SK-N-SH (cell line): ENCODE results near the gene SKIL. TPM values are rescaled to one million over a fixed set of nuclear protein-coding genes. Genes with fewer than 3 reads are reported as not detected.

Experiments used
- CTCF ChIA-PET: fragments of 300-600, 350-600 bp; formaldehyde crosslinking; extraction: SDS; loops from one replicate; lab custom pipeline; 2021; lab: Yijun Ruan, JAX
- POLR2A ChIA-PET: fragments of 350-600 bp; sonication (Branson Sonifier 250); formaldehyde crosslinking; extraction: SDS; loops from one replicate; lab custom pipeline; 2020; ENCODE audit warnings: antibody characterized with exemption, inconsistent platforms; lab: Yijun Ruan, JAX
- DNase-seq: peaks from one replicate; pipeline ENCODE4 v3.0.0; 2012
- H2AFZ ChIP-seq: fragments of 200-600 bp; sonication (generic); 2 replicates; pipeline ENCODE4 v1.8.1; 2016; ENCODE audit warnings: antibody characterized with exemption, mild to moderate bottlenecking, low read depth
- H3F3A ChIP-seq: fragments of 200-600 bp; sonication (generic); replicated peaks from 2 replicates; pipeline ENCODE3; 2016; ENCODE audit warnings: antibody characterized with exemption, mild to moderate bottlenecking; ENCODE audit not compliant: insufficient read depth
- H3K27ac ChIP-seq, 2 experiments: fragments of 200-500 bp in 1 of 2; fragments of 200-600 bp in 1 of 2; sonication (Bioruptor generic) in 1 of 2; sonication (generic), shearing (Covaris generic) in 1 of 2; 2 replicates each; pipeline versions ENCODE4 v1.5.1 to v1.6.1; 2014 to 2016; ENCODE audit warnings: low read depth in 2 of 2, inconsistent platforms in 1 of 2, low read length in 1 of 2, mild to moderate bottlenecking in 1 of 2, mixed read lengths in 1 of 2
- H3K27me3 ChIP-seq: fragments of 200-600 bp; sonication (generic), shearing (Covaris generic); 2 replicates; pipeline ENCODE4 v1.6.1; 2016; ENCODE audit warnings: mixed run types; ENCODE audit not compliant: insufficient read depth
- H3K36me3 ChIP-seq, 2 experiments: fragments of 200-500 bp in 1 of 2; fragments of 200-600 bp in 1 of 2; sonication (Bioruptor generic) in 1 of 2; sonication (generic) in 1 of 2; replicated peaks in 1 of 2; 2 replicates each; pipeline versions ENCODE3 to v1.5.1; 2014 to 2016; ENCODE audit warnings: low read length in 1 of 2, mild to moderate bottlenecking in 1 of 2; ENCODE audit not compliant: insufficient read depth in 2 of 2, control insufficient read depth in 1 of 2
- H3K4me1 ChIP-seq, 2 experiments: fragments of 200-500 bp in 1 of 2; fragments of 200-600 bp in 1 of 2; sonication (Bioruptor generic) in 1 of 2; sonication (generic), shearing (Covaris generic) in 1 of 2; 2 replicates each; pipeline versions ENCODE4 v1.5.1 to v1.6.1; 2014 to 2016; ENCODE audit warnings: low read depth in 1 of 2, low read length in 1 of 2, mixed run types in 1 of 2; ENCODE audit not compliant: insufficient read depth in 2 of 2, control insufficient read depth in 1 of 2
- H3K4me2 ChIP-seq: fragments of 200-600 bp; sonication (generic), shearing (Covaris generic); 2 replicates; pipeline ENCODE4 v1.6.1; 2017; ENCODE audit warnings: mixed run types
- H3K4me3 ChIP-seq, 2 experiments: fragments of 200-500 bp in 1 of 2; fragments of 200-600 bp in 1 of 2; sonication (Bioruptor generic) in 1 of 2; sonication (generic), shearing (Covaris generic) in 1 of 2; 2 replicates each; pipeline versions ENCODE4 v1.5.1 to v1.8.1; 2014 to 2016; ENCODE audit warnings: low read depth in 2 of 2, inconsistent platforms in 1 of 2, low read length in 1 of 2, mild to moderate bottlenecking in 1 of 2, mixed read lengths in 1 of 2, moderate library complexity in 1 of 2
- H3K79me2 ChIP-seq: fragments of 200-600 bp; sonication (generic); 2 replicates; pipeline ENCODE4 v1.8.1; 2017; ENCODE audit warnings: mild to moderate bottlenecking; ENCODE audit not compliant: insufficient read depth
- H3K9ac ChIP-seq: fragments of 200-600 bp; sonication (generic); 2 replicates; pipeline ENCODE4 v1.6.1; 2017; ENCODE audit warnings: mixed run types
- H3K9me2 ChIP-seq: fragments of 200-600 bp; sonication (generic); 2 replicates; pipeline ENCODE4 v1.6.1; 2017; ENCODE audit warnings: mixed run types
- H3K9me3 ChIP-seq: fragments of 200-600 bp; sonication (generic); 2 replicates; pipeline ENCODE4 v1.6.1; 2017; ENCODE audit warnings: mixed run types, mild to moderate bottlenecking, moderate library complexity
- H4K20me1 ChIP-seq: fragments of 200-600 bp; sonication (generic); 2 replicates; pipeline ENCODE4 v1.6.1; 2017; ENCODE audit warnings: mild to moderate bottlenecking, mixed run types; ENCODE audit not compliant: insufficient read depth
- CHD2 ChIP-seq: fragments of 150-350 bp; IDR thresholded peaks from 2 replicates; pipeline ENCODE4 v1.6.1; 2018; ENCODE audit warnings: low read length; ENCODE audit not compliant: partially characterized antibody
- EP300 ChIP-seq, 2 experiments: IDR thresholded peaks; 2 replicates each; pipeline versions ENCODE4 v1.4.0 to v1.6.1; 2012; ENCODE audit warnings: borderline replicate concordance in 1 of 2, low read depth in 1 of 2, low read length in 1 of 2
- EZH2phosphoT487 ChIP-seq: fragments of 200-600 bp; sonication (generic); IDR thresholded peaks from 2 replicates; pipeline ENCODE4 v1.6.1; 2017; ENCODE audit warnings: low read depth, mixed run types, mild to moderate bottlenecking, antibody characterized with exemption, moderate library complexity, borderline replicate concordance
- FOSL2 ChIP-seq: IDR thresholded peaks from 2 replicates; pipeline ENCODE4 v1.4.0; 2012; ENCODE audit warnings: low read depth, mild to moderate bottlenecking, moderate library complexity, borderline replicate concordance
- FOXJ3 ChIP-seq: sonication (generic); formaldehyde crosslinking; IDR thresholded peaks from 2 replicates; pipeline ENCODE4 v1.5.1; 2020; ENCODE audit warnings: mild to moderate bottlenecking, missing genetic modification reagents
- GATA2 ChIP-seq: sonication (generic); formaldehyde crosslinking; IDR thresholded peaks from 2 replicates; pipeline ENCODE4 v1.5.0; 2020; ENCODE audit warnings: mild to moderate bottlenecking, missing genetic modification reagents
- JUND ChIP-seq: IDR thresholded peaks from 2 replicates; pipeline ENCODE4 v1.4.0; 2012
- MAX ChIP-seq: IDR thresholded peaks from 2 replicates; pipeline ENCODE4 v1.4.0; 2012; ENCODE audit warnings: low read depth
- MEF2A ChIP-seq: IDR thresholded peaks from 2 replicates; pipeline ENCODE4 v1.4.0; 2012; ENCODE audit warnings: low read depth, borderline replicate concordance
- MXI1 ChIP-seq: IDR thresholded peaks from 2 replicates; pipeline ENCODE4 v1.6.1; 2012; ENCODE audit warnings: mild to moderate bottlenecking, low read depth, low read length, improper control_type of control experiment
- NFIC ChIP-seq: IDR thresholded peaks from 2 replicates; pipeline ENCODE4 v1.4.0; 2012; ENCODE audit warnings: borderline replicate concordance
- RAD21 ChIP-seq: IDR thresholded peaks from 2 replicates; pipeline ENCODE4 v1.6.1; 2012; ENCODE audit warnings: mild to moderate bottlenecking, low read length
- RCOR1 ChIP-seq: fragments of 150-350 bp; IDR thresholded peaks from 2 replicates; pipeline ENCODE4 v1.6.1; 2017; ENCODE audit warnings: antibody characterized with exemption, low read length
- REST ChIP-seq: IDR thresholded peaks from 2 replicates; pipeline ENCODE4 v1.6.1; 2012; ENCODE audit warnings: mild to moderate bottlenecking, low read depth, low read length, moderate library complexity
- RFX5 ChIP-seq: IDR thresholded peaks from 2 replicates; pipeline ENCODE4 v1.6.1; 2012; ENCODE audit warnings: mild to moderate bottlenecking, improper control_type of control experiment, low read length
- RXRA ChIP-seq: IDR thresholded peaks from 2 replicates; pipeline ENCODE4 v1.4.0; 2012; ENCODE audit warnings: low read depth, mild to moderate bottlenecking, borderline replicate concordance
- SMC3 ChIP-seq: IDR thresholded peaks from 2 replicates; pipeline ENCODE4 v1.6.1; 2012; ENCODE audit warnings: low read depth, low read length, improper control_type of control experiment
- TCF12 ChIP-seq: IDR thresholded peaks from 2 replicates; pipeline ENCODE4 v1.4.0; 2012
- TEAD4 ChIP-seq: IDR thresholded peaks from 2 replicates; pipeline ENCODE4 v1.4.0; 2012; ENCODE audit warnings: mild to moderate bottlenecking, borderline replicate concordance; ENCODE audit not compliant: insufficient read depth
- USF1 ChIP-seq: IDR thresholded peaks from 2 replicates; pipeline ENCODE4 v1.4.0; 2012; ENCODE audit warnings: low read depth, borderline replicate concordance
- YY1 ChIP-seq: IDR thresholded peaks from 2 replicates; pipeline ENCODE4 v1.4.0; 2012; ENCODE audit warnings: low read depth, mild to moderate bottlenecking
- WGBS: methylation state at CpG from one replicate; pipeline ENCODE4 v1.1.6; 2017; ENCODE audit warnings: low lambda C conversion rate; 5-methylcytosine and 5-hydroxymethylcytosine counted together
- polyA plus RNA-seq, 3 experiments: library from polyadenylated mRNA; depleted of rRNA; stranded (reverse); fragments of >200 nt; gene quantifications; 2 replicates each; pipeline ENCODE4 v1.2.3, GENCODE V29; 2012

The SKIL gene
- polyA plus RNA-seq, 1 of the 3 experiments (the other 2 are of a cell fraction): 3.9 TPM

GRCh38 chr3:170354760-170355159 is 2.8 kb upstream of the SKIL start:
- DNase-seq: no peak
- H2AFZ ChIP-seq: 0 out of 2 replicates have a peak overlapping the region, but pooled peaks have one; percentile 38
- no peaks in the 10 kb centered on the region for H3K27me3 ChIP-seq
- peaks cover 3 to 8% of the 10 kb centered on the region in 2 experiments for H3K36me3 ChIP-seq
- 93% methylated on average over 4 of the region's 4 CpGs for WGBS
- no peak overlapping the region for H3K9ac ChIP-seq
- peaks cover 34% of the 10 kb centered on the region for H3F3A ChIP-seq
- peaks cover 7% of the 10 kb centered on the region; the same call in 1 of the 2 replicates for H4K20me1 ChIP-seq
- no peaks in the 10 kb centered on the region for H3K9me3 ChIP-seq
- H3K4me1 ChIP-seq: peaks cover 14 to 19% of the 10 kb centered on the region in 2 experiments
- POLR2A ChIA-PET: no interaction called here
- TF ChIP-seq GATA2 (CRISPR knock-in tag) (no peak), TEAD4 (no peak), RFX5 (no peak)
- TF ChIP-seq, all 33 proteins: peak for 0
- Histone ChIP-seq H3K4me3 (no peak overlapping the region), H3K27ac (peak overlapping the region in 1 of 2 experiments; percentile 100; a peak in 2 of 4 replicates), H3K9me2 (no peaks in the 10 kb centered on the region), H3K79me2 (peaks cover 21% of the 10 kb centered on the region), H3K4me2 (no peak overlapping the region)
- CTCF ChIA-PET: no interaction called here

GRCh38 chr3:170355738-170356595 is 1.5 kb upstream of the SKIL start:
- CTCF ChIA-PET: interaction anchor here (0.6 to 1.6 kb wide), 8 partner anchors 15 to 510 kb away, joined by 3 to 5 read pairs (median 3); partner anchors contain the start of gene SLC7A14
- TF ChIP-seq RFX5 (no peak), SMC3 (no peak), YY1 (no peak), TCF12 (peak; percentile 36; the same call in 1 of the 2 replicates), JUND (no peak), CHD2 (no peak), EP300 (IDR thresholded peaks at IDR 0.05; ENCODE audit: borderline replicate concordance in 1 of 2, low read depth in 1 of 2, low read length in 1 of 2) (peak in 1 of 2 experiments; percentile 4; a peak in 1 of 4 replicates), MXI1 (peak; percentile 56; the same call in 1 of the 2 replicates), RXRA (no peak), NFIC (no peak; the same call in 1 of the 2 replicates), RAD21 (no peak), REST (no peak), MEF2A (no peak), MAX (no peak), TEAD4 (no peak), FOSL2 (no peak), FOXJ3 (CRISPR knock-in tag) (no peak), GATA2 (CRISPR knock-in tag) (peak; percentile 33; the same call in 1 of the 2 replicates), RCOR1 (no peak), EZH2phosphoT487 (no peak), USF1 (no peak)
- TF ChIP-seq, all 33 proteins: peak for 4
- peak overlapping the region; percentile 52 to 71 for H3K4me3 ChIP-seq
- WGBS: 7% methylated on average over 22 of the region's 22 CpGs
- DNase-seq: peak; percentile 41
- peaks cover 15 to 20% of the 10 kb centered on the region in 2 experiments for H3K36me3 ChIP-seq
- peaks cover 19% of the 10 kb centered on the region for H4K20me1 ChIP-seq
- H3F3A ChIP-seq: peaks cover 34% of the 10 kb centered on the region
- peak overlapping the region; percentile 99 to 100 for H3K27ac ChIP-seq
- H3K9ac ChIP-seq: peak overlapping the region; percentile 96
- peak overlapping the region; percentile 96 for H3K4me2 ChIP-seq
- POLR2A ChIA-PET: interaction anchor here (0.6 to 1.9 kb wide), 7 partner anchors 10 to 497 kb away, joined by 3 to 6 read pairs (median 3); partner anchors contain the start of genes PRKCI and SLC7A14
- H3K4me1 ChIP-seq: peaks cover 25 to 30% of the 10 kb centered on the region in 2 experiments
- H3K9me2 ChIP-seq: no peaks in the 10 kb centered on the region
- H2AFZ ChIP-seq: peak overlapping the region; percentile 85
- H3K9me3 ChIP-seq: no peaks in the 10 kb centered on the region
- peaks cover 33% of the 10 kb centered on the region for H3K79me2 ChIP-seq
- no peaks in the 10 kb centered on the region for H3K27me3 ChIP-seq
